ENCODE measurements around the gene PUS7. TPM values are rescaled to one million over a fixed set of nuclear protein-coding genes. Genes with fewer than 3 reads are reported as not detected.

PUS7 gene
- polyA plus RNA-seq, 1 of the 3 experiments (the other 2 are of a cell fraction): 18.8 TPM

DNA sequence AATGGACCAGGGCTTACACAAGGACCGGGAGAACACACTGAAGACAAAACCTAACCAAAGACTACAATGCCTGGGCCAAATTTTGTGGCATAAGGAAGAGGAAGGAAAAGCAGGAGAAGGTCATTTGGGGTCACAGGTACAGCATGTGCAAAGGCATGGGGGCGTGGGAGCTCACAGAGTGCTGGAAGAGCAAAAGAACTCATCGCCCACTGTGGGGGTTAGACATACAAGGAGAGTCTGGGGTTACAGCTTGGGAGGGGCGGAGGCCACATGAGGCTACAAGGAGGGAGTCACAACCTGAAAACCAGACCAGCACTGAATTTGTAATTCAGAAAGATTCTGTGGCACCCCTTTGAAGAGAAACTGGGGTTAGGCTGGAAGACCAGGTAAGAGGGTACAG is 9.7 kb downstream of the PUS7 start:
- ChIA-PET CTCF (interaction anchor here (1.2 to 1.9 kb wide), 3 partner anchors 19 to 82 kb away, joined by 3 to 6 read pairs (median 6); no protein-coding TSS in a partner anchor), POLR2A (no interaction called here)
- WGBS (ENCODE audit: low lambda C conversion rate): 92% methylated on average over 4 of the region's 4 CpGs
- Histone ChIP-seq H3K9me3 (no peaks in the 10 kb centered on the region), H3K4me3 (ENCODE audit: low read depth in 2 of 2, low read length in 1 of 2) (no peak overlapping the region), H2AFZ (ENCODE audit: low read depth) (no peak overlapping the region), H3K27me3 (ENCODE audit: insufficient read depth) (no peaks in the 10 kb centered on the region), H3K9ac (no peak overlapping the region), H3F3A (replicated peaks; ENCODE audit: insufficient read depth) (peaks cover 17% of the 10 kb centered on the region), H3K36me3 (replicated peaks in 1 of 2; ENCODE audit: control insufficient read depth in 1 of 2, insufficient read depth in 2 of 2, low read length in 1 of 2) (peaks cover 8 to 28% of the 10 kb centered on the region in 2 experiments), H4K20me1 (ENCODE audit: insufficient read depth) (peaks cover 21% of the 10 kb centered on the region; the same call in 1 of the 2 replicates), H3K4me2 (no peak overlapping the region), H3K27ac (ENCODE audit: low read depth in 2 of 2, low read length in 1 of 2) (no peak overlapping the region), H3K79me2 (ENCODE audit: insufficient read depth) (peaks cover 90% of the 10 kb centered on the region), H3K9me2 (no peaks in the 10 kb centered on the region), H3K4me1 (ENCODE audit: control insufficient read depth in 1 of 2, insufficient read depth in 2 of 2, low read depth in 1 of 2, low read length in 1 of 2) (peaks cover 0 to 3% of the 10 kb centered on the region in 2 experiments; a peak in 1 of 4 replicates)
- DNase-seq: no peak
- no peak for TF ChIP-seq GATA2 (CRISPR knock-in tag; IDR thresholded peaks at IDR 0.05)
- TF ChIP-seq RAD21 (IDR thresholded peaks at IDR 0.05; ENCODE audit: low read length): no peak
- TF ChIP-seq, protein P1, sequence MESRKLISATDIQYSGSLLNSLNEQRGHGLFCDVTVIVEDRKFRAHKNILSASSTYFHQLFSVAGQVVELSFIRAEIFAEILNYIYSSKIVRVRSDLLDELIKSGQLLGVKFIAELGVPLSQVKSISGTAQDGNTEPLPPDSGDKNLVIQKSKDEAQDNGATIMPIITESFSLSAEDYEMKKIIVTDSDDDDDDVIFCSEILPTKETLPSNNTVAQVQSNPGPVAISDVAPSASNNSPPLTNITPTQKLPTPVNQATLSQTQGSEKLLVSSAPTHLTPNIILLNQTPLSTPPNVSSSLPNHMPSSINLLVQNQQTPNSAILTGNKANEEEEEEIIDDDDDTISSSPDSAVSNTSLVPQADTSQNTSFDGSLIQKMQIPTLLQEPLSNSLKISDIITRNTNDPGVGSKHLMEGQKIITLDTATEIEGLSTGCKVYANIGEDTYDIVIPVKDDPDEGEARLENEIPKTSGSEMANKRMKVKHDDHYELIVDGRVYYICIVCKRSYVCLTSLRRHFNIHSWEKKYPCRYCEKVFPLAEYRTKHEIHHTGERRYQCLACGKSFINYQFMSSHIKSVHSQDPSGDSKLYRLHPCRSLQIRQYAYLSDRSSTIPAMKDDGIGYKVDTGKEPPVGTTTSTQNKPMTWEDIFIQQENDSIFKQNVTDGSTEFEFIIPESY (IDR thresholded peaks at IDR 0.05; ENCODE audit: borderline replicate concordance, low read depth): no peak
- no peak for TF ChIP-seq FOXM1 (IDR thresholded peaks at IDR 0.05; ENCODE audit: low read depth)
- TF ChIP-seq, protein P2, sequence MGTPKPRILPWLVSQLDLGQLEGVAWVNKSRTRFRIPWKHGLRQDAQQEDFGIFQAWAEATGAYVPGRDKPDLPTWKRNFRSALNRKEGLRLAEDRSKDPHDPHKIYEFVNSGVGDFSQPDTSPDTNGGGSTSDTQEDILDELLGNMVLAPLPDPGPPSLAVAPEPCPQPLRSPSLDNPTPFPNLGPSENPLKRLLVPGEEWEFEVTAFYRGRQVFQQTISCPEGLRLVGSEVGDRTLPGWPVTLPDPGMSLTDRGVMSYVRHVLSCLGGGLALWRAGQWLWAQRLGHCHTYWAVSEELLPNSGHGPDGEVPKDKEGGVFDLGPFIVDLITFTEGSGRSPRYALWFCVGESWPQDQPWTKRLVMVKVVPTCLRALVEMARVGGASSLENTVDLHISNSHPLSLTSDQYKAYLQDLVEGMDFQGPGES (IDR thresholded peaks at IDR 0.05; ENCODE audit: low read depth, low read length): no peak
- TF ChIP-seq ELF1 (IDR thresholded peaks at IDR 0.05): no peak
- no peak for TF ChIP-seq SIN3A (IDR thresholded peaks at IDR 0.05; ENCODE audit: borderline replicate concordance, low read depth, low read length)
- TF ChIP-seq, protein P3, sequence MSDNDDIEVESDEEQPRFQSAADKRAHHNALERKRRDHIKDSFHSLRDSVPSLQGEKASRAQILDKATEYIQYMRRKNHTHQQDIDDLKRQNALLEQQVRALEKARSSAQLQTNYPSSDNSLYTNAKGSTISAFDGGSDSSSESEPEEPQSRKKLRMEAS (IDR thresholded peaks at IDR 0.05; ENCODE audit: low read depth): no peak
- TF ChIP-seq RXRA (IDR thresholded peaks at IDR 0.05; ENCODE audit: borderline replicate concordance, low read depth): no peak
- TF ChIP-seq MXI1 (IDR thresholded peaks at IDR 0.05; ENCODE audit: low read depth, low read length): no peak
- no peak for TF ChIP-seq MEF2A (IDR thresholded peaks at IDR 0.05; ENCODE audit: borderline replicate concordance, low read depth)
- TF ChIP-seq, protein P4, sequence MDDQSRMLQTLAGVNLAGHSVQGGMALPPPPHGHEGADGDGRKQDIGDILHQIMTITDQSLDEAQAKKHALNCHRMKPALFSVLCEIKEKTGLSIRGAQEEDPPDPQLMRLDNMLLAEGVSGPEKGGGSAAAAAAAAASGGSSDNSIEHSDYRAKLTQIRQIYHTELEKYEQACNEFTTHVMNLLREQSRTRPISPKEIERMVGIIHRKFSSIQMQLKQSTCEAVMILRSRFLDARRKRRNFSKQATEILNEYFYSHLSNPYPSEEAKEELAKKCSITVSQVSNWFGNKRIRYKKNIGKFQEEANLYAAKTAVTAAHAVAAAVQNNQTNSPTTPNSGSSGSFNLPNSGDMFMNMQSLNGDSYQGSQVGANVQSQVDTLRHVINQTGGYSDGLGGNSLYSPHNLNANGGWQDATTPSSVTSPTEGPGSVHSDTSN (IDR thresholded peaks at IDR 0.05): no peak
- TF ChIP-seq RCOR1 (IDR thresholded peaks at IDR 0.05; ENCODE audit: low read length): no peak
- TF ChIP-seq, protein P5, sequence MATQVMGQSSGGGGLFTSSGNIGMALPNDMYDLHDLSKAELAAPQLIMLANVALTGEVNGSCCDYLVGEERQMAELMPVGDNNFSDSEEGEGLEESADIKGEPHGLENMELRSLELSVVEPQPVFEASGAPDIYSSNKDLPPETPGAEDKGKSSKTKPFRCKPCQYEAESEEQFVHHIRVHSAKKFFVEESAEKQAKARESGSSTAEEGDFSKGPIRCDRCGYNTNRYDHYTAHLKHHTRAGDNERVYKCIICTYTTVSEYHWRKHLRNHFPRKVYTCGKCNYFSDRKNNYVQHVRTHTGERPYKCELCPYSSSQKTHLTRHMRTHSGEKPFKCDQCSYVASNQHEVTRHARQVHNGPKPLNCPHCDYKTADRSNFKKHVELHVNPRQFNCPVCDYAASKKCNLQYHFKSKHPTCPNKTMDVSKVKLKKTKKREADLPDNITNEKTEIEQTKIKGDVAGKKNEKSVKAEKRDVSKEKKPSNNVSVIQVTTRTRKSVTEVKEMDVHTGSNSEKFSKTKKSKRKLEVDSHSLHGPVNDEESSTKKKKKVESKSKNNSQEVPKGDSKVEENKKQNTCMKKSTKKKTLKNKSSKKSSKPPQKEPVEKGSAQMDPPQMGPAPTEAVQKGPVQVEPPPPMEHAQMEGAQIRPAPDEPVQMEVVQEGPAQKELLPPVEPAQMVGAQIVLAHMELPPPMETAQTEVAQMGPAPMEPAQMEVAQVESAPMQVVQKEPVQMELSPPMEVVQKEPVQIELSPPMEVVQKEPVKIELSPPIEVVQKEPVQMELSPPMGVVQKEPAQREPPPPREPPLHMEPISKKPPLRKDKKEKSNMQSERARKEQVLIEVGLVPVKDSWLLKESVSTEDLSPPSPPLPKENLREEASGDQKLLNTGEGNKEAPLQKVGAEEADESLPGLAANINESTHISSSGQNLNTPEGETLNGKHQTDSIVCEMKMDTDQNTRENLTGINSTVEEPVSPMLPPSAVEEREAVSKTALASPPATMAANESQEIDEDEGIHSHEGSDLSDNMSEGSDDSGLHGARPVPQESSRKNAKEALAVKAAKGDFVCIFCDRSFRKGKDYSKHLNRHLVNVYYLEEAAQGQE (IDR thresholded peaks at IDR 0.05; ENCODE audit: low read depth, low read length): no peak
- TF ChIP-seq POLR2AphosphoS5 (IDR thresholded peaks at IDR 0.05; ENCODE audit: low read depth, low read length): no peak
- no peak for TF ChIP-seq NFIC (IDR thresholded peaks at IDR 0.05; ENCODE audit: borderline replicate concordance)
